HG02759 (cell line): Measurements from ENCODE around the gene MPPE1.

ENCODE experiments used
- ATAC-seq: cut with Tn5 transposase; IDR thresholded peaks from one replicate; pipeline ENCODE4 v1.9.1; 2021; ENCODE audit warnings: mild to moderate bottlenecking, moderate library complexity; ENCODE audit not compliant: unreplicated experiment

MPPE1 gene

GRCh38 chr18:11885278-11885947 lies 22.7 kb downstream of the MPPE1 start:
- no peak for ATAC-seq

GRCh38 chr18:11884396-11885030 lies 23.6 kb downstream of the MPPE1 start:
- no peak for ATAC-seq

- ATAC-seq = peak; percentile 88
These were observed 25.0 kb downstream of the MPPE1 start for GRCh38 chr18:11883153-11883552.

- no peak for ATAC-seq
These were observed 25.5 kb downstream of the MPPE1 start for GRCh38 chr18:11882636-11883035.

- ATAC-seq = no peak
These were observed 27.4 kb downstream of the MPPE1 start for GRCh38 chr18:11880586-11881304.

GRCh38 chr18:11877497-11878135 lies 30.5 kb downstream of the MPPE1 start:
- no peak for ATAC-seq

- ATAC-seq = no peak
These were observed 33.4 kb downstream of the MPPE1 start for GRCh38 chr18:11874676-11875075.

- no peak for ATAC-seq
These were observed 34.3 kb downstream of the MPPE1 start for GRCh38 chr18:11873670-11874340.

- ATAC-seq = no peak
These were observed 35.5 kb downstream of the MPPE1 start for GRCh38 chr18:11872479-11873136.

GRCh38 chr18:11871501-11871900 lies 36.6 kb downstream of the MPPE1 start:
- peak; percentile 47 for ATAC-seq

GRCh38 chr18:11868230-11868629 lies 39.9 kb downstream of the MPPE1 start:
- ATAC-seq = no peak

GRCh38 chr18:11866764-11867163 lies 41.4 kb downstream of the MPPE1 start:
- ATAC-seq = no peak

- no peak for ATAC-seq
These were observed 41.8 kb downstream of the MPPE1 start for GRCh38 chr18:11866329-11866728.

- ATAC-seq = no peak
These were observed 43.0 kb downstream of the MPPE1 start for GRCh38 chr18:11865071-11865470.

GRCh38 chr18:11864471-11864870 lies 43.6 kb downstream of the MPPE1 start:
- no peak for ATAC-seq

- ATAC-seq = no peak
These were observed 45.5 kb downstream of the MPPE1 start for GRCh38 chr18:11862468-11863137.

- no peak for ATAC-seq
These were observed 46.4 kb downstream of the MPPE1 start for GRCh38 chr18:11861583-11862288.

GRCh38 chr18:11860594-11861450 lies 47.3 kb downstream of the MPPE1 start:
- ATAC-seq = no peak
